HG03442 (cell line): ENCODE data around the gene REG3G.

Experiments
- ATAC-seq: cut with Tn5 transposase; IDR thresholded peaks from one replicate; pipeline ENCODE4 v1.9.1; 2021; ENCODE audit warnings: mild to moderate bottlenecking, moderate library complexity; ENCODE audit not compliant: unreplicated experiment

Gene REG3G

GRCh38 chr2:79025421-79025820 is at the start of gene REG3G:
Gene REG3G (plus strand): TSS chr2:79025702. CDS start chr2:79026094, 392 bp downstream.
- ATAC-seq = no peak

DNA sequence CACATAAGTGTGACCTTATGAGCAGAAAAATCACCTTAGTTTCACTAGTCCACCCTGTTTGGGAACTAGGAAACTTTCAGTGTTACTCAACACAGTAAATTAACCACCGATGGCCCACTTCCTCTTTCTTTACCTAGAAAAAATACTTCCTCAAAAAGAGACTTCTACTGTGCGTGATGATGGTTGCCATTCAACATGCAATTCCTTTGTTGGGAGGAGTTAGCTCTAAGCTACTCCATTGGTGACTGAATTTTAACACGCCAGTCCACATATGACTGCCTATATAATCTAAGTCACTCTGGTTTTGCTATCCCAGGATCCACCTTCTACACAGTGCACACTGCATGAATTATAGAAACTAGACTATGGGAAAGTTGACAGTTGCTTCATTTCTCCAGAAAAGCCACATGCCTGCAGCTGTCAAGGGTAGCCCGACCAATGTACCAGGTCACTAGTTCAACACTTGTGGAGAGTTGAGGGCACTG is 47.8 kb upstream of the REG3G start:
- peak; percentile 96 for ATAC-seq

DNA sequence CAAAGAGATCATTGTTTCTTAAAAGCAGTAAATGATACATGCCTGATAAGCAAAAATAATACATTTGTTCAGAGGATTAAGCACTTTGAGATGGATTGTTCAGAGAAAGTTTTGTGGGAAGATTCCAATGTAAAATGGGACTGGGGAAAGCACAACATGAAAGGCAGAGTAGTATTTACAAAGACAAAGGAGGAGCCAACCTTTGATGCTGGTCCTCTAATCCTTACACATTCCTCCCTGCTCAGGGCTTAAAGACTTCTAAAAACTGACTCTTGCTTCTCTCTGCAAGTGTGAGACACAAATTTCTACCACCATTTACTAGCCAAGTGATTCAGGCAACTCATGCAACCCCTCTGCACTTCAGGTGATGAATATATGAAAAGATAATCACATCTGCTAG is 47.2 kb upstream of the REG3G start:
- no peak for ATAC-seq

DNA sequence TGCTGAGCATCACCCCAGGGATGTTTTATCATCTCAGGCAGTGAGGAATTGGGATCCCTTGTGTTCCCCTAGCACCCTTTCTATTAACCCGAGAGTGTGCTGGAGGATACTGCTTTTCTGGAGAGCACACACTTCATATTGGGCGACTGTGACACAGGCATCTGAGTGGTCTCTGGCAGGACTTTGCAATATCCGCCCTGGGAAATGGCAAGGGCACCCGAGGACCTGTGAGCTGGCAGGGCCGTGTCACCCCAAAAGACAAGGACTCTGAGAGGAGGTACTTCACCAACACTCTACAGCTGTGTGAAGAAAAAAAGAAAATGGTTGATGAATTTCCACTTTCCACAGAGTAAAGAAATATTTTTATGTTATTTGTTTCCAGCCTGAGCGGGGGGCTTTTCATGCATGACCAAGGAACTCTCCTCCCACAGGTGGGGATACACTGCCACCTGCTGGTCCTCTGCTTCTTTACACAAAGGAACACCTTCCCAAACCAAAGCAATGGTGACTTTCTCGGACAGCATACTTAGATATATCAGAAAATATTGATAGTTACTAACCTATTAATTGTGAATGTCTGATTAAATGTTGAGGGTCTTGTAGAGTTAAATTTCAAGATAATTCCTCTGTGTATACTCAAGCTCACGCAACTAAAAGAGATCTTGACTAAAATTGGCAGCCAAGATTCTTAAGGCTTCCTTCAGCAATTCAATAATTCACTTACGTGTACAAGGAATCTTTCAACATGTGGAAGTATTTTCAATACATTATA is 45.9 kb upstream of the REG3G start:
- peak; percentile 37 for ATAC-seq

- ATAC-seq = no peak
These were observed 45.4 kb upstream of the REG3G start for GRCh38 chr2:78980152-78980465.

DNA sequence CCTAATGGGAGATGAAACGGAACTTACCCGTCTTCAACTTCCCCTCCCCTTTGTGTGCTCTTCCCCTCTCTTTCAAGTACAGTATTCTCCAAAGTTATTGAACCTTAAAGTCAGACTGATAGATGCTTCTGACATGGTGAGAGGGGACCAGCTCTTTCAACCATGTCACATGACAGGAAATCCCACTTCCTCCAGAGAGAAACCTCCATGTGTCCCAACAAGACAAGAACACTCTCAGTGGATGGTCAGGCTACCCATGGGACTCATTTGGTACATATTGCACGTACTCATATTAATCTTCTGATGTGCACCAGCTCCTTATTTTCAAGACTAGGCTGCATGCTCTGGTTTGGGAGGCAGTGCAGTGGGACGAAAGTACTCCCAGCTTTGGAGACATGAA is 44.6 kb upstream of the REG3G start:
- ATAC-seq = no peak

DNA sequence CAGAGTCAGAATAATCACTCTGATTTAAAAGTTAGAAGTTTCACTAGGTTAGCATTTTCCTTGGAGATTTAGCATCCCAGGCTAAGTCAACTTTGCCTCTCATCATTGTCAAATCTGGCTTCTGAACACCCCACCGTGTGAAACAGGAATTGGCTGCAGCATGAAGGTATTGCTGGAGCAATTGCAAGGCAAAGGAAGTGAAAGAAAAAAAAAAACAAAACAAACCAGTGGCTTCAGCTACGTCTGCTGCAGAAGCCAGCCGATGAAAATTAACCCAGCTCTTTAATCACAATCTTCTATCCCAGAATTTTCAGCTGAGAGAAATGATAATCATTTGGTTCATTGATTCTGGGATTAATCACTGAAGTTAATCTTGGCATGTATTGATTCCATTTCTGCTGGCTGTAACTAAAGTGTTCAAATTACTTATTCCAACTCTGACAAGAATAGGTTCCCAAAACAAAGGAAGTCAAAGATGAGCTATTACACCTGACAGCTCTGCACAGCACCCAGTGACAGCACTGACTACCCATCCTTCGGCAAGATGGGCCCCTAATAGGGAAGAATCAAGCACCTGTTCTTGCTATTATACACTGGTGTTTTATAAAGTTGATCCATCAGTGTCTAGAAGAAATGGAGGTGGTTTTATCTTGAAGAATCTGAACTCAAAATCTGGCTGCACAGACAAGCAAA is 42.7 kb upstream of the REG3G start:
- ATAC-seq = no peak

- no peak for ATAC-seq
These were observed 41.1 kb upstream of the REG3G start for GRCh38 chr2:78984386-78984785.

DNA sequence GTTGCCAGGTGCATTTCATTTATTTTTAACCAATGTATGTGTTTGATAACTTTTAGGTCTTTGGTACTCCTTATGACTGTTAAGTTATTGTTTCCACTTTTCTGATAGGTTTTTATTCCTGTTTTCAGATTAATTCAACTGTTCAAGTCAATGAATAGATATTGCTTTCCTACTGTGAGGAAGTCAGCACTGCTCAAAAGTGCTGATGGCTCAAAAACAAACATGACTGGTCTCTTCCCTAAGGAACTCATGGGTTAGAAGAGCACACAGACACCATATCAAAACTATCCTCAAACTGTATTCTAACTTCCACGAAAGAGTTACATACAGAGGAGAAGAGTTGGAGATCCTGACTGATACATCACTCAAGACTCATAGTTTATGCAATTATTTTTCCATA is 39.9 kb upstream of the REG3G start:
- ATAC-seq = no peak

DNA sequence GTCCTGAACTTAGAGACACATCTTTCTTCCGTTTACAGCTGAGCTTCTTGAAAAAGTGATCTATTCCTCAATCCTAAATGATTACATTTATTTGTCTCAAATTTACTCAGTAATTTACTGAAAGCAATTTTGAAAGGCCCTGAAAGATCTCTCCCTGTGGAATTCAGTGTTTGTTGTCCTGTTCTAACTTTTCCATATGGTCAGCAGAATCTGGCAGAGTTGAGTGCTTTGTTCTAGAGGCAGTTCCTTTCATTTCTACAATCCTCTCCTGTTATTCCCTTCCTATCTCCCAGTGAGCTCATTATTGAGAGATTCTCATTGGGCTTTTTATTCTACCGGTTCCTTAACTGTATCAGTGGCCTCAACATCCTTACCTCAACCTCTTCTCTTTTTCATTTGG is 36.5 kb upstream of the REG3G start:
- ATAC-seq = no peak

DNA sequence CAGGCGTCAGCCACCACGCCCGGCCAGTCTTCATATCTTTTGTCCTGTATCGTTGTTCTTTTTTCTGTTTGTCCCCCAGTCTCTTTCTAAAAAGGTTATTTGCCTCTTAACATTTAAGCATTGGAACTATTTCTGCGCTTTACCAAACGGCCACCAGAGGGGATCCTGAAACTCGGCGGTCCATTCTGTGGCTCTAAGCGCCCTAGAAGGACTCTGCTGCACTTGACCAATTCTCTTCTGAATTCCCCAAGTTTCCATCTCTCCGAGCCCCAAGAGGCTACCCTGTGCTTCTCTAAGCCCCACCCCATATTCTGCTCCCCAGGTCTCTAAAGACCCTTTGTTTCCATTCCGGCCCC is 33.1 kb upstream of the REG3G start:
- ATAC-seq = no peak

GRCh38 chr2:78992807-78993517 is 32.5 kb upstream of the REG3G start:
- no peak for ATAC-seq

DNA sequence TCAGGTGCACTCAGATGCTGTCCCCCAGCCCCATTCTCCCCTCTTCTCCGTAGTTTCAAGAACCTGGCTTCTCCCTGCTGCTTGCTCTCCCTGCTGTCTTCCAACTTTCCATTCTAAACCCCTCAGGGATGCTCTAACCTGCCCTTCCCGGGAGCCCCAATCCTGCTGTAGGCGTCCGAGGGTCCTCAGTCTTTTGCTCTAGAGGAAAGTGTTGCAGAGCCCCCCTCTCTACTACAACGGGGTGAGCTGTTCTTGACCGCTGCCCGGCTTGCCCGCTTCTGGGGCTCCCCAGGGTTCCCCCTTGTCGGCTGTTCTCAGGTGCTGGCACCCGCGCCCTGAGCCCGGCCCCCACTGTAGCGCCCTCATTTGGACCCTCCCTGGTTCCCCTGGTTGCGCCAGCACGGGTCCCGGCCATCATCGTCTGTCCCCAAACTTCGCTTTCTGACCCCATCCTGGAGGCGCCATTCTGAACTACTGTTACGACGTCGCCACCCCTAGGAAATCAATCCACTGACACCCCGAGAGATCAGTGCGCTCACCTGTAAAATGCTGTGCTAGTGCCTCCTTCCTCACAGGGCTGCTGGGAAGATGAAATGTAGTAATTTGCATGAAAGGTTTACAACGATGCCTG is 31.9 kb upstream of the REG3G start:
- no peak for ATAC-seq

- no peak for ATAC-seq
These were observed 30.7 kb upstream of the REG3G start for GRCh38 chr2:78994789-78995188.

DNA sequence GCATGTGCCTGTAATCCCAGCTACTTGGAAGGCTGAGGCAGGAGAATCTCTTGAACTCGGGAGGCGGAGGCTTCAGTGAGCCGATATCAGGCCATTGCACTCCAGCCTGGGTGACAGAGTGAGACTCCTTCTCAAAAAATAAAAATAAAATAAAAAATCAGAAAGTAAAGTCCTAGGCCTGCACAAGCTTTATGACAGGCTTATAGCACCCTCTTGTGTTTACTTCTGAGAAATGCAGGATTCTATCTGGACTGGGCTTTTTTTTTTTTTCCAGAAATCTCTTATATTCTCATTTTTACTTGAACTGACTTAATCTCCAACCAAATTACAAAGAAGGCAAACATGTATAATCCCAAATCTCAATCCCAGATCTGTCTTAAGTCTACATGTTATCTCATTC is 26.1 kb upstream of the REG3G start:
- no peak for ATAC-seq

- ATAC-seq = no peak
These were observed 25.4 kb upstream of the REG3G start for GRCh38 chr2:79000008-79000576.

DNA sequence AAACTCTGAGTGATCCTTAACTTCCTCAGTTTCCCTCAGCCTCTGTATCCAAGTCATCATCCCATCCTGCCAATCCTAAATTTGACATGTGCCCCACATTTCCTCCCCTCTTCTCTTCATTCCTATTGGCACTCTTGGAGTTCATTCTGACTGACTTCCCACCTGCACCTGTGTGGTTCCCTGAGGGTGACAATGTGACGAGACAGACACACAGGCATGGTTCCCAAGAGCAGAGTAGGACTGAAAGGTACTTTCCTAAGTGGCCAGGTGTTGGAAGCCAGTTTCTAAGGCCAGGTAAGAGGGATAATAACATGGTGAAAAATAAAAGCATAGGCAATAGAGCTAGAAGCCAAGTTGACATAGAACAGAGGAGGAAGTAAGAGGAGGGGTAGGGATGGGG is 24.2 kb upstream of the REG3G start:
- no peak for ATAC-seq

- no peak for ATAC-seq
These were observed 20.8 kb upstream of the REG3G start for GRCh38 chr2:79004680-79005079.

- ATAC-seq = no peak
These were observed 20.3 kb upstream of the REG3G start for GRCh38 chr2:79005216-79005615.

- no peak for ATAC-seq
These were observed 16.1 kb upstream of the REG3G start for GRCh38 chr2:79009388-79009787.

GRCh38 chr2:79011496-79011895 is 14.0 kb upstream of the REG3G start:
- ATAC-seq = no peak
